ENCODE results near the gene ZFP36L2.

DNA sequence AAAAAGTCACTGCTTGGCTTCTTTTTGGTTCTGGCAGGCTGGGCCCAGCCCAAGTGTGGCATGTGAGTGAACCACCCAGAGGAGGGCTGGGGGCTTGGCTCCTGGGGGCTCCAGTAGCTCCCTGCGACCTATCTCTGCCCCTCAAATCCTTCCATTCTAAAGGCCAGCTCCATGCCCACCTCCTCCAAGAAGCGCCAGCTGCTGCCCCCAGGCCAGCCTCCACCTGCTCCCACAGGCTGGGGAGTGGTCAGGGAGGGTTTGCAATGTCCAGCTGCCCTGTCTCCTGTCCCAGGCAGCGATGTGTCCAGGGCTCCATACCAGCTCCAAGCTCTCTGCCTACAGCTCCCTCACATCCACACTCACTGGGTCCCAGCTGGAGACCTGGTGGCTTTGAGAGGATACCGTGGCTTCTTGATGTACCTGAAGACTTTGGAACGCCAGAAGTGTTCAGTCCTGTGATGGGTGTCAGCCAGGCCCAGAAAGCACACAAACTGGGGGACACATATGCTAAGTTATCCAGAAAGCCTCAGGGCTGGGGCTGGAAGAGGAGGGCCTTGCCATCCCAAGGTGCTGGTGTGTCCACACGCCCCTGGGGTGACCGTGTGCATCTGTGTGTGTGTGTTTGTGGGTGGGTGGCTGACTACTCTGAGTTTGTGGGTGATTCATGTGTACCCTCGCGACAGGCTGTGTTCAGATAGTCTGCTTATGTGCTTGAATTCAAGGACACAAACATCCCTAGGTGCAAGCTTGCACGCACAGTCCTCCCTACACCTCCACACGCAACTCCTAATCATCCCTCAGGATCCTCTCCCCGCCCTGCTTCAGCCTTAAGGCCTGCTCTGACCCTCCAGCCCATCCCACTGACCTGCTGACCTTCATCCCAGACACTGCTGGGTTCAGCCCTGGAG is 33.4 kb downstream of the ZFP36L2 start:
- TF ChIP-seq, protein P1, sequence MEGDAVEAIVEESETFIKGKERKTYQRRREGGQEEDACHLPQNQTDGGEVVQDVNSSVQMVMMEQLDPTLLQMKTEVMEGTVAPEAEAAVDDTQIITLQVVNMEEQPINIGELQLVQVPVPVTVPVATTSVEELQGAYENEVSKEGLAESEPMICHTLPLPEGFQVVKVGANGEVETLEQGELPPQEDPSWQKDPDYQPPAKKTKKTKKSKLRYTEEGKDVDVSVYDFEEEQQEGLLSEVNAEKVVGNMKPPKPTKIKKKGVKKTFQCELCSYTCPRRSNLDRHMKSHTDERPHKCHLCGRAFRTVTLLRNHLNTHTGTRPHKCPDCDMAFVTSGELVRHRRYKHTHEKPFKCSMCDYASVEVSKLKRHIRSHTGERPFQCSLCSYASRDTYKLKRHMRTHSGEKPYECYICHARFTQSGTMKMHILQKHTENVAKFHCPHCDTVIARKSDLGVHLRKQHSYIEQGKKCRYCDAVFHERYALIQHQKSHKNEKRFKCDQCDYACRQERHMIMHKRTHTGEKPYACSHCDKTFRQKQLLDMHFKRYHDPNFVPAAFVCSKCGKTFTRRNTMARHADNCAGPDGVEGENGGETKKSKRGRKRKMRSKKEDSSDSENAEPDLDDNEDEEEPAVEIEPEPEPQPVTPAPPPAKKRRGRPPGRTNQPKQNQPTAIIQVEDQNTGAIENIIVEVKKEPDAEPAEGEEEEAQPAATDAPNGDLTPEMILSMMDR (IDR thresholded peaks at IDR 0.05 in 8 of 11, conservative IDR thresholded peaks at IDR 0.05 in 3 of 11), result no peak
- no peak for TF ChIP-seq POLR2AphosphoS5 (IDR thresholded peaks at IDR 0.05)

Measured in spleen (tissue), 7 donors.